ENCODE measurements around the gene SNIP1.

The SNIP1 gene

GRCh38 chr1:37487619-37487984, 66.5 kb downstream of the SNIP1 start:
- no peak overlapping the region for H3K27ac ChIP-seq (ENCODE audit: extremely low read depth, low read depth, low read length)
- H3K36me3 ChIP-seq (ENCODE audit: control insufficient read depth in 2 of 2, insufficient read depth in 1 of 2, low read length in 2 of 2): peaks cover 8 to 69% of the 10 kb centered on the region in 2 experiments
- H3K4me3 ChIP-seq (ENCODE audit: low read depth, low read length): no peak overlapping the region
- no peaks in the 10 kb centered on the region for H3K9me3 ChIP-seq (ENCODE audit: control insufficient read depth, insufficient read depth, low read depth, low read length)
- H3K4me1 ChIP-seq (ENCODE audit: control insufficient read depth, insufficient read depth, low read length): no peaks in the 10 kb centered on the region
- ChIA-PET CTCF (interaction anchor here (0.6 to 7.7 kb wide), 23 partner anchors 11 to 1331 kb away, joined by 3 to 154 read pairs (median 5); partner anchors contain the start of genes GNL2, MEAF6 and ZC3H12A), POLR2A (interaction anchor here (0.6 to 5.8 kb wide), 9 partner anchors 9 to 320 kb away, joined by 3 to 43 read pairs (median 7); partner anchors contain the start of genes C1orf122, MEAF6, YRDC and ZC3H12A)
- TF ChIP-seq ZNF341 (tag by site-specific recombination; IDR thresholded peaks at IDR 0.05; ENCODE audit: low read depth): no peak
- TF ChIP-seq ZNF654 (tag by site-specific recombination; IDR thresholded peaks at IDR 0.05; ENCODE audit: low read depth): 0 out of 2 replicates have a peak, but pooled peaks have one; percentile 0
- TF ChIP-seq ZNF184 (tag by site-specific recombination; IDR thresholded peaks at IDR 0.05): no peak
- TF ChIP-seq ZNF518A (tag by site-specific recombination; conservative IDR thresholded peaks at IDR 0.05; ENCODE audit: low read depth): no peak

DNA sequence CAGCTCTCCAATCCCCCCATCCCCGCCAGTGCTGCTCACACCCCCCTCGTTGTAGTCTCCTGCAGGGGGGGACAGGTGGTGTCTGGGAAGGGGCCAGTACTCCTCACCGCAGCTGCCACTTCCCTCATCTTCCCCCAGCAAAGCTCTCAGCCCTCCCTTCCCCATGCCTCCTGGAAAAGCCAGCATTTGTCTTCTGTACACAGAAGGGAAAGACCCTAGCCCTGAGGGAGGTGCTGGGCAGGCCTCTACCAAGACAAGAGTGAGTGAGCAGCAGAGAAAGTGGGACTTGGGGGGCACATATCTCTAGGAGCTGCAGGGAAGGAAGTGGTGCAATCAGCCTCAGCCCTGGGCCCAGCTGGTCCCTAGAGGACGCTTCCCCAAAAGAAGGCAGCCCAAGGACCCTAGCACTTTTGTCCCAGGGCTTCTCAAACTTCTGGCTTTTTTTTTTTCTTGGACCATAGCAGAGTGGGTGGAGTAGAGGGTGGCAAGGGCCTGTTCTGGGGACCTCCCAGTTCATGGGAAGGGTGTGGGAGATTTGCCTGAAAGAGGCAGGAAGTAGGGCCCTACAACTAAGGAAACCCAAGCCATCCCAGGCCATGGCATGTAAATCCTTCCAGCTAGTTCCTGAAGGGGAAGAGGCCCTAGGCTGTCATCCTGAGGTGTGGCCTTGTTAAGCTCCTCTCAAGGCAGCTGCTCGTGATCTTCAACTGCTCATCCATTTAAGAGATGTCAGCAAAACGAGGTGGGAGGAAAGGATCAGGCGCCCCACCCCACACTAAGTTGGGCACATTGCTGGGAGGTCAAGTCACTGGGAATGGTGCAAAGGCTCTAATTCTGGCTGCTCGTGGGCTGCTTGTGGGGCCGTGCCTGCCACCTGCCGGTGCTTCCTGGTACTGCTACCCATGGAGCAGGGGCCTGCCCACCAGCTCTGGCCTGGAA, 67.1 kb downstream of the SNIP1 start:
- ChIA-PET CTCF (interaction anchor here (0.5 to 7.7 kb wide), 31 partner anchors 12 to 1468 kb away, joined by 3 to 154 read pairs (median 5); partner anchors contain the start of genes GNL2, MEAF6 and ZC3H12A), POLR2A (interaction anchor here (0.8 to 5.8 kb wide), 10 partner anchors 8 to 204 kb away, joined by 3 to 43 read pairs (median 4); partner anchors contain the start of genes MEAF6 and ZC3H12A)
- Histone ChIP-seq H3K4me1 (ENCODE audit: control insufficient read depth, insufficient read depth, low read length) (no peaks in the 10 kb centered on the region), H3K36me3 (ENCODE audit: control insufficient read depth in 2 of 2, insufficient read depth in 1 of 2, low read length in 2 of 2) (peaks cover 8 to 70% of the 10 kb centered on the region in 2 experiments; a peak in 2 of 3 replicates), H3K27ac (ENCODE audit: extremely low read depth, low read depth, low read length) (no peak overlapping the region), H3K4me3 (ENCODE audit: low read depth, low read length) (no peak overlapping the region), H3K9me3 (ENCODE audit: control insufficient read depth, insufficient read depth, low read depth, low read length) (no peaks in the 10 kb centered on the region)
- TF ChIP-seq ZNF449 (tag by site-specific recombination; IDR thresholded peaks at IDR 0.05): peak; percentile 50; the same call in 1 of the 2 replicates
- TF ChIP-seq EGR2 (tag by site-specific recombination; IDR thresholded peaks at IDR 0.05; ENCODE audit: low read depth): peak; percentile 24; the same call in 1 of the 2 replicates
- no peak for TF ChIP-seq ZSCAN5A (tag by site-specific recombination; IDR thresholded peaks at IDR 0.05)
- no peak for TF ChIP-seq ZNF747 (tag by site-specific recombination; IDR thresholded peaks at IDR 0.05)
- TF ChIP-seq ATF2 (tag by site-specific recombination; IDR thresholded peaks at IDR 0.05; ENCODE audit: low read depth): no peak
- TF ChIP-seq ZNF2 (tag by site-specific recombination; IDR thresholded peaks at IDR 0.05): no peak
- TF ChIP-seq ZNF654 (tag by site-specific recombination; IDR thresholded peaks at IDR 0.05; ENCODE audit: low read depth): peak; percentile 57
- TF ChIP-seq ZFHX2 (tag by site-specific recombination; conservative IDR thresholded peaks at IDR 0.05): peak; percentile 24; the same call in 1 of the 2 replicates
- peak; percentile 25; the same call in 1 of the 2 replicates for TF ChIP-seq ZNF692 (tag by site-specific recombination; IDR thresholded peaks at IDR 0.05)
- peak; percentile 67 for TF ChIP-seq KLF1 (tag by site-specific recombination; IDR thresholded peaks at IDR 0.05)
- peak; percentile 53; the same call in 1 of the 2 replicates for TF ChIP-seq GLIS1 (tag by site-specific recombination; IDR thresholded peaks at IDR 0.05)
- TF ChIP-seq CTCF (tag by site-specific recombination; IDR thresholded peaks at IDR 0.05): peak; percentile 87
- peak; percentile 41; the same call in 1 of the 2 replicates for TF ChIP-seq ZNF335 (tag by site-specific recombination; conservative IDR thresholded peaks at IDR 0.05)

All from HEK293 (cell line).